Panc1 (cell line): ENCODE data around the gene KDM1A. TPM values are rescaled to one million over a fixed set of nuclear protein-coding genes. Genes with fewer than 3 reads are reported as not detected.

Experiments used
- ATAC-seq: fragments of 200-7000 bp; cut with Tn5 transposase; 2 replicates; pipeline ENCODE4 v1.9.1; 2020; ENCODE audit warnings: mild to moderate bottlenecking, moderate library complexity
- BruUV-seq: library from RNA; stranded (reverse); fragments of 400-500 nt; replicated peaks from 2 replicates; lab custom pipeline; 2021; lab: Mats Ljungman, UMichigan
- CTCF ChIA-PET: fragments of 300-600 bp; sonication (Branson Sonifier 250); formaldehyde crosslinking; loops from one replicate; lab custom pipeline; 2022; ENCODE audit warnings: antibody characterized with exemption; lab: Charles Lee
- POLR2A ChIA-PET: fragments of 300-600 bp; sonication (Branson Sonifier 250); formaldehyde crosslinking; loops from one replicate; lab custom pipeline; 2022; ENCODE audit warnings: antibody characterized with exemption; lab: Charles Lee
- DNase-seq: peaks from one replicate; pipeline ENCODE4 v3.0.0-alpha.2; 2010; ENCODE audit warnings: low read depth, low spot score
- H3K27ac ChIP-seq: 2 replicates; pipeline ENCODE4 v1.5.1; 2011; ENCODE audit warnings: mild to moderate bottlenecking, low read length, inconsistent platforms
- H3K27me3 ChIP-seq: fragments of 200-500 bp; sonication (Bioruptor generic); 2 replicates; pipeline ENCODE4 v1.6.0; 2014; ENCODE audit warnings: low read length, inconsistent platforms; ENCODE audit not compliant: control insufficient read depth, insufficient read depth
- H3K36me3 ChIP-seq: fragments of 200-500 bp; sonication (Bioruptor generic); 2 replicates; pipeline ENCODE4 v1.5.1; 2014; ENCODE audit warnings: inconsistent platforms, mild to moderate bottlenecking, low read length, moderate library complexity; ENCODE audit not compliant: control insufficient read depth, insufficient read depth
- H3K4me1 ChIP-seq: 2 replicates; pipeline ENCODE4 v1.5.1; 2011; ENCODE audit warnings: inconsistent platforms, mild to moderate bottlenecking, low read length, moderate library complexity; ENCODE audit not compliant: control insufficient read depth, insufficient read depth
- H3K4me3 ChIP-seq, 2 experiments: 2 replicates each; pipeline ENCODE4 v1.5.1; 2011 to 2012; ENCODE audit warnings: low read depth in 2 of 2, low read length in 2 of 2, mild to moderate bottlenecking in 2 of 2, inconsistent platforms in 1 of 2, moderate library complexity in 1 of 2
- H3K9me3 ChIP-seq: fragments of 200-500 bp; sonication (Bioruptor generic); 2 replicates; pipeline ENCODE4 v1.5.1; 2014; ENCODE audit warnings: low read depth, mild to moderate bottlenecking, inconsistent platforms, low read length, moderate library complexity; ENCODE audit not compliant: control insufficient read depth, insufficient read depth
- POLR2AphosphoS5 ChIP-seq: IDR thresholded peaks from 2 replicates; pipeline ENCODE4 v1.6.1; 2012; ENCODE audit warnings: mild to moderate bottlenecking, low read depth, low read length, moderate library complexity
- SIN3A ChIP-seq: IDR thresholded peaks from 2 replicates; pipeline ENCODE4 v1.6.1; 2012; ENCODE audit warnings: low read depth, mild to moderate bottlenecking, low read length, moderate library complexity, borderline replicate concordance; ENCODE audit not compliant: insufficient read depth
- TCF7L2 ChIP-seq: IDR thresholded peaks from 2 replicates; pipeline ENCODE4 v1.6.1; 2011; ENCODE audit warnings: mild to moderate bottlenecking, low read depth, low read length, inconsistent platforms
- in situ Hi-C: cut with HindIII; loops from 2 replicates; pipeline ENCODE4 v1.10.0; 2016; ENCODE audit warnings: low sequenced_read_pairs, low pct_unique_long_range_greater_than_20kb
- intact Hi-C: fragments of 100-400 bp; cut with micrococcal nuclease; formaldehyde crosslinking; loops from one replicate; pipeline ENCODE4 v1.10.0; 2022; ENCODE audit not compliant: unreplicated experiment
- total RNA-seq: library from RNA; stranded (reverse); gene quantifications from one replicate; pipeline ENCODE4 v1.2.1, GENCODE V29; 2021; ENCODE audit not compliant: unreplicated experiment
- TF ChIP-seq, protein P1 (sequence below): fragments of 450-650 bp; IDR thresholded peaks from 2 replicates; pipeline ENCODE4 v1.5.1; 2017; ENCODE audit warnings: mild to moderate bottlenecking
- TF ChIP-seq, protein P2 (sequence below), 2 experiments: IDR thresholded peaks; 2 replicates each; pipeline ENCODE4 v1.6.1; 2011 to 2012; ENCODE audit warnings: low read depth in 2 of 2, control low read depth in 1 of 2, low read length in 1 of 2, mild to moderate bottlenecking in 1 of 2, moderate library complexity in 1 of 2; ENCODE audit not compliant: insufficient read depth in 1 of 2

The KDM1A gene
- total RNA-seq, 1 experiment from 2014 or later, result 120 TPM

DNA sequence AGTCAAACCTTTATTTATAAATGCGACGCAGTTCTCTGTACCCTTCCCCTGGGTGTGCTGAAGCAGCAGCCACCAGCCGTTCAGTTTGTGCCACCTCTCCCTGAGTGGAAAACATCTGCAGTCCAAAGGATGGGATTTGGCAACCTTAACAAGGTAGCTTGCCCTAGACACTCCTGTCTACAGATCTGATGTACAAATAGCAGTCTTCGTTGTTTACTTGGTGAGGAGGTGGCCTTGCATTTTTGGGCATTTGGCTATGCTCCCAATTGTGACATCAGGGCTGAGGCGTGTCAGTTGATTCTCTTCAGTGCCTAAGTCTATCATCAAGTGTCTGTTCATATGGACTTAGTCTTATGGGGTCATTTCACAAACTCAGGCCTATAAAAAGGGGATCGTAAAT is 59.8 kb downstream of the KDM1A start:
- ChIA-PET POLR2A (no interaction called here), CTCF (no interaction called here)
- DNase-seq (no peak), ATAC-seq (no peak)
- TF ChIP-seq TCF7L2 (no peak), POLR2AphosphoS5 (no peak)
- TF ChIP-seq, protein P1, sequence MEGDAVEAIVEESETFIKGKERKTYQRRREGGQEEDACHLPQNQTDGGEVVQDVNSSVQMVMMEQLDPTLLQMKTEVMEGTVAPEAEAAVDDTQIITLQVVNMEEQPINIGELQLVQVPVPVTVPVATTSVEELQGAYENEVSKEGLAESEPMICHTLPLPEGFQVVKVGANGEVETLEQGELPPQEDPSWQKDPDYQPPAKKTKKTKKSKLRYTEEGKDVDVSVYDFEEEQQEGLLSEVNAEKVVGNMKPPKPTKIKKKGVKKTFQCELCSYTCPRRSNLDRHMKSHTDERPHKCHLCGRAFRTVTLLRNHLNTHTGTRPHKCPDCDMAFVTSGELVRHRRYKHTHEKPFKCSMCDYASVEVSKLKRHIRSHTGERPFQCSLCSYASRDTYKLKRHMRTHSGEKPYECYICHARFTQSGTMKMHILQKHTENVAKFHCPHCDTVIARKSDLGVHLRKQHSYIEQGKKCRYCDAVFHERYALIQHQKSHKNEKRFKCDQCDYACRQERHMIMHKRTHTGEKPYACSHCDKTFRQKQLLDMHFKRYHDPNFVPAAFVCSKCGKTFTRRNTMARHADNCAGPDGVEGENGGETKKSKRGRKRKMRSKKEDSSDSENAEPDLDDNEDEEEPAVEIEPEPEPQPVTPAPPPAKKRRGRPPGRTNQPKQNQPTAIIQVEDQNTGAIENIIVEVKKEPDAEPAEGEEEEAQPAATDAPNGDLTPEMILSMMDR, result no peak
- Histone ChIP-seq H3K27me3 (no peaks in the 10 kb centered on the region), H3K27ac (no peak overlapping the region), H3K4me1 (no peaks in the 10 kb centered on the region), H3K36me3 (peaks cover 21% of the 10 kb centered on the region), H3K9me3 (no peaks in the 10 kb centered on the region), H3K4me3 (no peak overlapping the region)
- no TSS peak for BruUV-seq
- in situ Hi-C loops, result loop anchor here (25.0 kb wide), 1 partner anchor 108 kb away; no protein-coding TSS in a partner anchor
- intact Hi-C loops, result no loop called here

DNA sequence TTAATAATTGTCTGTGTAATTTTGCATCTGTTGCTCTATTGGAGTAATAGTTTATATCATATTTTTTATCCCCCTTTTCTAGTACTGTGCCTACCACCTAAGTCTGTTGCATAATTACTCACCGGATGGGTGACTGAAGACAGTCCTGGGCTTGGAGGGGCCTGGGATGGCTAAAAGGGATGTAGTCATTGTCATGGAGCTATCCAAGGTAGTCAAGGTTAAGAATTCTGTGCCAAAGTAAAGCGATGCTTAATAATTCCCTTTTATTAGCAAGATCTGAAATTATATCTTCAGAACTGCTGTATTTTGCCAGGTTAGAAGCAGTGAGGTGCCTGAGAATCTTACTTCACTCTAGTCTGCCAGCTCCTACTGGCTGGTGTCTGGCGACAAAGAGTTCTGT is 61.6 kb downstream of the KDM1A start:
- no peak overlapping the region for H3K27ac ChIP-seq
- ChIA-PET CTCF (interaction anchor here (0.6 kb wide), 1 partner anchor 111 kb away, joined by 3 read pairs; no protein-coding TSS in a partner anchor), POLR2A (interaction anchor here (0.6 kb wide), 1 partner anchor 55 kb away, joined by 4 read pairs; no protein-coding TSS in a partner anchor)
- no peaks in the 10 kb centered on the region for H3K9me3 ChIP-seq
- H3K36me3 ChIP-seq, result peaks cover 26% of the 10 kb centered on the region
- in situ Hi-C loops (loop anchor here (25.0 kb wide), 1 partner anchor 106 kb away; no protein-coding TSS in a partner anchor), intact Hi-C loops (loop anchor here (5.0 kb wide), 1 partner anchor 104 kb away; no protein-coding TSS in a partner anchor)
- DNase-seq (no peak), ATAC-seq (no peak)
- H3K4me1 ChIP-seq, result no peaks in the 10 kb centered on the region
- H3K4me3 ChIP-seq, result no peak overlapping the region
- H3K27me3 ChIP-seq, result no peaks in the 10 kb centered on the region
- TF ChIP-seq, protein P1, result no peak
- TF ChIP-seq POLR2AphosphoS5 (no peak), SIN3A (no peak), TCF7L2 (no peak)
- TF ChIP-seq, protein P2, sequence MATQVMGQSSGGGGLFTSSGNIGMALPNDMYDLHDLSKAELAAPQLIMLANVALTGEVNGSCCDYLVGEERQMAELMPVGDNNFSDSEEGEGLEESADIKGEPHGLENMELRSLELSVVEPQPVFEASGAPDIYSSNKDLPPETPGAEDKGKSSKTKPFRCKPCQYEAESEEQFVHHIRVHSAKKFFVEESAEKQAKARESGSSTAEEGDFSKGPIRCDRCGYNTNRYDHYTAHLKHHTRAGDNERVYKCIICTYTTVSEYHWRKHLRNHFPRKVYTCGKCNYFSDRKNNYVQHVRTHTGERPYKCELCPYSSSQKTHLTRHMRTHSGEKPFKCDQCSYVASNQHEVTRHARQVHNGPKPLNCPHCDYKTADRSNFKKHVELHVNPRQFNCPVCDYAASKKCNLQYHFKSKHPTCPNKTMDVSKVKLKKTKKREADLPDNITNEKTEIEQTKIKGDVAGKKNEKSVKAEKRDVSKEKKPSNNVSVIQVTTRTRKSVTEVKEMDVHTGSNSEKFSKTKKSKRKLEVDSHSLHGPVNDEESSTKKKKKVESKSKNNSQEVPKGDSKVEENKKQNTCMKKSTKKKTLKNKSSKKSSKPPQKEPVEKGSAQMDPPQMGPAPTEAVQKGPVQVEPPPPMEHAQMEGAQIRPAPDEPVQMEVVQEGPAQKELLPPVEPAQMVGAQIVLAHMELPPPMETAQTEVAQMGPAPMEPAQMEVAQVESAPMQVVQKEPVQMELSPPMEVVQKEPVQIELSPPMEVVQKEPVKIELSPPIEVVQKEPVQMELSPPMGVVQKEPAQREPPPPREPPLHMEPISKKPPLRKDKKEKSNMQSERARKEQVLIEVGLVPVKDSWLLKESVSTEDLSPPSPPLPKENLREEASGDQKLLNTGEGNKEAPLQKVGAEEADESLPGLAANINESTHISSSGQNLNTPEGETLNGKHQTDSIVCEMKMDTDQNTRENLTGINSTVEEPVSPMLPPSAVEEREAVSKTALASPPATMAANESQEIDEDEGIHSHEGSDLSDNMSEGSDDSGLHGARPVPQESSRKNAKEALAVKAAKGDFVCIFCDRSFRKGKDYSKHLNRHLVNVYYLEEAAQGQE (IDR thresholded peaks at IDR 0.05; ENCODE audit: insufficient read depth in 1 of 2, low read depth in 2 of 2, low read length in 1 of 2), result peak in 1 of 2 experiments; percentile 58; a peak in 1 of 4 replicates
- no TSS peak for BruUV-seq
